ENCODE data around the gene HPS3. TPM values are rescaled to one million over a fixed set of nuclear protein-coding genes. Genes with fewer than 3 reads are reported as not detected.
A peak's percentile ranks its signal among the peaks of the same experiment; 100 is the strongest.

Gene HPS3
- total RNA-seq, 2 experiments from 2014 or later, result 16.4 to 18.2 TPM

GRCh38 chr3:149085828-149086231 is 43.6 kb upstream of the HPS3 start:
- intact Hi-C loops (cut with micrococcal nuclease), result loop anchor here (5.0 kb wide), 1 partner anchor 94 kb away; the partner anchor contains the start of gene GYG1
- peaks cover 15% of the 10 kb centered on the region for H3K4me1 Mint-ChIP-seq (ENCODE audit: low read depth)
- H3K36me3 Mint-ChIP-seq (ENCODE audit: low read depth), result peaks cover 5% of the 10 kb centered on the region
- no peaks in the 10 kb centered on the region for H3K27me3 Mint-ChIP-seq
- H3K27ac Mint-ChIP-seq, result peak overlapping the region; percentile 88
- DNase-seq, result no peak
- ChIA-PET CTCF (interaction anchor here (1.0 kb wide), 1 partner anchor 9 kb away, joined by 3 read pairs; no protein-coding TSS in a partner anchor), POLR2A (no interaction called here)
- peak overlapping the region; percentile 92 for H3K4me3 Mint-ChIP-seq
- no peaks in the 10 kb centered on the region for H3K9me3 Mint-ChIP-seq
- ATAC-seq, result peak; percentile 28
- no peak for TF ChIP-seq CTCF (IDR thresholded peaks at IDR 0.05)

- POLR2A ChIA-PET, result no interaction called here
- no peaks in the 10 kb centered on the region for H3K27me3 Mint-ChIP-seq
These were observed 43.0 kb upstream of the HPS3 start, which contains the start of gene HLTF for GRCh38 chr3:149086232-149086988. Gene HLTF, minus strand, starts transcription at chr3:149086533. Its CDS starts 197 bp downstream, at chr3:149086336.

GRCh38 chr3:149087208-149087607 is 42.2 kb upstream of the HPS3 start:
- Mint-ChIP-seq H3K9me3 (no peaks in the 10 kb centered on the region), H3K36me3 (ENCODE audit: low read depth) (peaks cover 5% of the 10 kb centered on the region), H3K27ac (no peak overlapping the region), H3K4me3 (no peak overlapping the region), H3K4me1 (ENCODE audit: low read depth) (peaks cover 15% of the 10 kb centered on the region), H3K27me3 (no peaks in the 10 kb centered on the region)
- TF ChIP-seq CTCF (IDR thresholded peaks at IDR 0.05), result no peak
- POLR2A ChIA-PET, result no interaction called here
- ATAC-seq (no peak), DNase-seq (no peak)
- intact Hi-C loops (cut with micrococcal nuclease), result loop anchor here (5.0 kb wide), 1 partner anchor 95 kb away; the partner anchor contains the start of gene GYG1
- CTCF ChIA-PET, result interaction anchor here (1.1 kb wide), 1 partner anchor 44 kb away, joined by 3 read pairs; no protein-coding TSS in a partner anchor

More at GRCh38 chr3:149086232-149086988, 43.0 kb upstream of the HPS3 start, which contains the start of gene HLTF:
- DNase-seq (peak; percentile 95), ATAC-seq (peak; percentile 100)
- TF ChIP-seq CTCF (IDR thresholded peaks at IDR 0.05), result no peak
- intact Hi-C loops (cut with micrococcal nuclease), result loop anchor here (5.0 kb wide), 1 partner anchor 94 kb away; the partner anchor contains the start of gene GYG1
- peaks cover 5% of the 10 kb centered on the region for H3K36me3 Mint-ChIP-seq (ENCODE audit: low read depth)
- CTCF ChIA-PET, result interaction anchor here (1.1 kb wide), 1 partner anchor 43 kb away, joined by 3 read pairs; no protein-coding TSS in a partner anchor
- peak within 1 kb of the TSS; percentile 92 for H3K4me3 Mint-ChIP-seq
- H3K4me1 Mint-ChIP-seq (ENCODE audit: low read depth), result peaks cover 15% of the 10 kb centered on the region
- peak within 1 kb of the TSS; percentile 88 for H3K27ac Mint-ChIP-seq
- no peaks in the 10 kb centered on the region for H3K9me3 Mint-ChIP-seq

- no peaks in the 10 kb centered on the region for H3K27me3 Mint-ChIP-seq
- H3K4me1 Mint-ChIP-seq (ENCODE audit: low read depth), result peaks cover 10% of the 10 kb centered on the region
- ATAC-seq (no peak), DNase-seq (no peak)
- CTCF ChIA-PET, result no interaction called here
- intact Hi-C loops (cut with micrococcal nuclease), result loop anchor here (5.0 kb wide), 1 partner anchor 97 kb away; the partner anchor contains the start of gene GYG1
- no peak overlapping the region for H3K27ac Mint-ChIP-seq
- H3K36me3 Mint-ChIP-seq (ENCODE audit: low read depth), result peaks cover 2% of the 10 kb centered on the region
- no peaks in the 10 kb centered on the region for H3K9me3 Mint-ChIP-seq
- no peak overlapping the region for H3K4me3 Mint-ChIP-seq
- no peak for TF ChIP-seq CTCF (IDR thresholded peaks at IDR 0.05)
- POLR2A ChIA-PET, result no interaction called here
These were observed 40.0 kb upstream of the HPS3 start for GRCh38 chr3:149089395-149089794.

GRCh38 chr3:149090461-149090860 is 39.0 kb upstream of the HPS3 start:
- Mint-ChIP-seq H3K4me1 (ENCODE audit: low read depth) (peaks cover 5% of the 10 kb centered on the region), H3K27me3 (no peaks in the 10 kb centered on the region), H3K27ac (no peak overlapping the region), H3K9me3 (no peaks in the 10 kb centered on the region), H3K36me3 (ENCODE audit: low read depth) (peaks cover 2% of the 10 kb centered on the region), H3K4me3 (no peak overlapping the region)
- no peak for TF ChIP-seq CTCF (IDR thresholded peaks at IDR 0.05)
- ATAC-seq, result no peak
- ChIA-PET CTCF (interaction anchor here (1.2 kb wide), 1 partner anchor 135 kb away, joined by 4 read pairs; no protein-coding TSS in a partner anchor), POLR2A (interaction anchor here (0.8 kb wide), 1 partner anchor 14 kb away, joined by 3 read pairs; no protein-coding TSS in a partner anchor)
- intact Hi-C loops (cut with micrococcal nuclease), result no loop called here
- no peak for DNase-seq
